Stomach (tissue), 4 donors: ENCODE results near the gene ZFHX3.

ENCODE experiments used
- CTCF ChIP-seq, 7 experiments: fragments of 450-650 bp in 4 of 7; fragments of 200-600 bp in 3 of 7; sonication (generic) in 3 of 7; IDR thresholded peaks; one replicate each; pipeline ENCODE4 v1.5.1; 2016 to 2019; ENCODE audit warnings: antibody characterized with exemption in 7 of 7, control low read depth in 2 of 7, mild to moderate bottlenecking in 1 of 7
- POLR2A ChIP-seq, 4 donors: fragments of 450-650 bp; IDR thresholded peaks; one replicate each; pipeline ENCODE4 v1.6.1; 2016; ENCODE audit warnings: antibody characterized with exemption in 4 of 4, control low read depth in 2 of 4, mild to moderate bottlenecking in 1 of 4, moderate library complexity in 1 of 4
- POLR2AphosphoS5 ChIP-seq, 3 donors: sonication (generic); formaldehyde crosslinking; IDR thresholded peaks; one replicate each; pipeline ENCODE4 v1.6.1; 2016; ENCODE audit warnings: antibody characterized with exemption in 3 of 3

GRCh38 chr16:72947379-72948237 is 100.3 kb downstream of the ZFHX3 start:
- no peak for TF ChIP-seq CTCF (IDR thresholded peaks at IDR 0.05)
- no peak for TF ChIP-seq POLR2AphosphoS5 (IDR thresholded peaks at IDR 0.05)
- no peak for TF ChIP-seq POLR2A (IDR thresholded peaks at IDR 0.05)
